ENCODE measurements around the gene RIN3.

DNA sequence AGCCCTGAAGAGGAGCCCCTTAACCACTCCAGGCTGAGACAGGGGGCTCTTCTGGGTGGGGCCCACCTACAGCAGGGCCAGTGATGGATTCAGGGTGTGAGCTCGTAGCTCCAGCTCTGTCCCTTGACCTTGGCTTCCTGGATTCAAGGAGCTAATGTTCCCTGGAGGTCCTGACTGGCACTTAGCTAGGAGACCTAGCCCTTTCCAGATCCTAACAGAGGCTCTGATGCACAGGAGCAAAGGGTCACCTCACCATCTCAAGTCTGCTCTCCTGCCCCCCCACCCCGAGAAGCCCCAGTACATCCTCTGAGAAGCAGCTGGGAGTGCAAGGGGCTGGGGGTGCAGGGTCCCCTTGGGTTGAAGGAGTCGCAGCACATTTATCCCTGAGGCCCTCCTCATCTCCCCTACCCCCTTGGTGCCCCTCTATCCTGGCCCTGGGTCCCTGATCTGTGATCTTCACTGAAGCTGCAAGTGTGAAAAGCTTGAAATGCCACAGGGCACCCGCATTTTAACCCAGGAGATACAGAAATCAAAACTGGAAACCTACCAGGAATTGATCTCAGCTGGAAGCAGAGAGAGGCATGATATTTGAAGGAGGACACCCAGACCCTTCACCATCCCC lies 2.9 kb downstream of the RIN3 start:
- TF ChIP-seq, protein P1, sequence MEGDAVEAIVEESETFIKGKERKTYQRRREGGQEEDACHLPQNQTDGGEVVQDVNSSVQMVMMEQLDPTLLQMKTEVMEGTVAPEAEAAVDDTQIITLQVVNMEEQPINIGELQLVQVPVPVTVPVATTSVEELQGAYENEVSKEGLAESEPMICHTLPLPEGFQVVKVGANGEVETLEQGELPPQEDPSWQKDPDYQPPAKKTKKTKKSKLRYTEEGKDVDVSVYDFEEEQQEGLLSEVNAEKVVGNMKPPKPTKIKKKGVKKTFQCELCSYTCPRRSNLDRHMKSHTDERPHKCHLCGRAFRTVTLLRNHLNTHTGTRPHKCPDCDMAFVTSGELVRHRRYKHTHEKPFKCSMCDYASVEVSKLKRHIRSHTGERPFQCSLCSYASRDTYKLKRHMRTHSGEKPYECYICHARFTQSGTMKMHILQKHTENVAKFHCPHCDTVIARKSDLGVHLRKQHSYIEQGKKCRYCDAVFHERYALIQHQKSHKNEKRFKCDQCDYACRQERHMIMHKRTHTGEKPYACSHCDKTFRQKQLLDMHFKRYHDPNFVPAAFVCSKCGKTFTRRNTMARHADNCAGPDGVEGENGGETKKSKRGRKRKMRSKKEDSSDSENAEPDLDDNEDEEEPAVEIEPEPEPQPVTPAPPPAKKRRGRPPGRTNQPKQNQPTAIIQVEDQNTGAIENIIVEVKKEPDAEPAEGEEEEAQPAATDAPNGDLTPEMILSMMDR (conservative IDR thresholded peaks at IDR 0.05; ENCODE audit: low read depth, low read length), result no peak
- TF ChIP-seq EZH2 (IDR thresholded peaks at IDR 0.05; ENCODE audit: borderline replicate concordance, low read depth, low read length, poor library complexity, severe bottlenecking), result no peak
